ENCODE measurements around the gene SMURF1.

DNA sequence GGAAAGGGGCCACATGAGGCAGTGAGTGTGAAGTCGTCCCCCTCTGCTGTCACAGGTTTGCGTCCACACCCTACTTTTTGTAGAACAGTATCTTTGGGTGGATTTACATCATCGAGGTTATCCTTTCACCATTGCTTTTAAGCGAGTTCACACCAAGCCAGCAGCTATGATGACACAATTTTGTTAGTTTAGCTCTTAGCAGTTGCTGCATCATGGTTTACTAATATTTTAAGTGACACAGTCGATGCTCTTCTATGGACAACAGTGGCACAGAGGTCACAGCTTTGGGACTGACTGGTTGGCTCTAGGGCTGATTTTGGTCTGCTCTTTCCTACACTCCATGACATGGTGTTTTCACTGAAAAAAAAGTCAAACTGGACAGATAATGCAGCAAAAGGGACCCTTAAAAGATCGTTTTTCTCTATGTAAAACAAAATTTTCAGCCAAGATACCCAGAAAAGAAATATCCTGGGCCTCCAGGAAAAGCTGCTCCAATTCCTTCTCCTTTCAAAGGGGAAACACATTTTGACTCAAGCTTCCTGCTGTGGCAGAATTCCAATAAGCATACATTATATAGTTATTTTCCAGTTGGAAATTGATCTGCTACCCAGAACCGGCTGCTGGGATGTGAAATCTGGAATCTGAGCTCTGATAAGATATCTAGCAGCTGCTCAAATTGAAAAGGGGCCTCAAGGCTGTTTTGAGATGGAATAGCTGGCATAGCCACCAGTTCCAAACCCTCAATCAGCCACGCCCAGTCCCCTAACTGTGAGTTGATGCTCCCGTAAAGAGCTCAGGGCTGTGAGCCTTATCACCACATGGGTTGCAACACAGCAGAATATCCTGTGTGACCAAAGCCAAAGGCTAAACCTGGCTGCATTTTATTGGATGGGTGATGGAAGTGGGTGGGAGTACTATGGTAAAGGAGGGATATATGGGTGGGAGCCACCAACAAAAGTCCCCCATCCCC, 114.2 kb downstream of the SMURF1 start:
- TF ChIP-seq CTCF (IDR thresholded peaks at IDR 0.05; ENCODE audit: low read depth, low read length, missing input control) (no peak), SP1 (IDR thresholded peaks at IDR 0.05) (no peak), RAD21 (IDR thresholded peaks at IDR 0.05) (no peak), GABPA (IDR thresholded peaks at IDR 0.05 in 1 of 2, conservative IDR thresholded peaks at IDR 0.05 in 1 of 2) (no peak), JUND (IDR thresholded peaks at IDR 0.05) (no peak), YY1 (IDR thresholded peaks at IDR 0.05) (no peak), RXRA (IDR thresholded peaks at IDR 0.05) (no peak)
- TF ChIP-seq, protein P1, sequence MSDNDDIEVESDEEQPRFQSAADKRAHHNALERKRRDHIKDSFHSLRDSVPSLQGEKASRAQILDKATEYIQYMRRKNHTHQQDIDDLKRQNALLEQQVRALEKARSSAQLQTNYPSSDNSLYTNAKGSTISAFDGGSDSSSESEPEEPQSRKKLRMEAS (IDR thresholded peaks at IDR 0.05), result no peak
- TF ChIP-seq, protein P2, sequence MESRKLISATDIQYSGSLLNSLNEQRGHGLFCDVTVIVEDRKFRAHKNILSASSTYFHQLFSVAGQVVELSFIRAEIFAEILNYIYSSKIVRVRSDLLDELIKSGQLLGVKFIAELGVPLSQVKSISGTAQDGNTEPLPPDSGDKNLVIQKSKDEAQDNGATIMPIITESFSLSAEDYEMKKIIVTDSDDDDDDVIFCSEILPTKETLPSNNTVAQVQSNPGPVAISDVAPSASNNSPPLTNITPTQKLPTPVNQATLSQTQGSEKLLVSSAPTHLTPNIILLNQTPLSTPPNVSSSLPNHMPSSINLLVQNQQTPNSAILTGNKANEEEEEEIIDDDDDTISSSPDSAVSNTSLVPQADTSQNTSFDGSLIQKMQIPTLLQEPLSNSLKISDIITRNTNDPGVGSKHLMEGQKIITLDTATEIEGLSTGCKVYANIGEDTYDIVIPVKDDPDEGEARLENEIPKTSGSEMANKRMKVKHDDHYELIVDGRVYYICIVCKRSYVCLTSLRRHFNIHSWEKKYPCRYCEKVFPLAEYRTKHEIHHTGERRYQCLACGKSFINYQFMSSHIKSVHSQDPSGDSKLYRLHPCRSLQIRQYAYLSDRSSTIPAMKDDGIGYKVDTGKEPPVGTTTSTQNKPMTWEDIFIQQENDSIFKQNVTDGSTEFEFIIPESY (IDR thresholded peaks at IDR 0.05), result no peak
- TF ChIP-seq, protein P3, sequence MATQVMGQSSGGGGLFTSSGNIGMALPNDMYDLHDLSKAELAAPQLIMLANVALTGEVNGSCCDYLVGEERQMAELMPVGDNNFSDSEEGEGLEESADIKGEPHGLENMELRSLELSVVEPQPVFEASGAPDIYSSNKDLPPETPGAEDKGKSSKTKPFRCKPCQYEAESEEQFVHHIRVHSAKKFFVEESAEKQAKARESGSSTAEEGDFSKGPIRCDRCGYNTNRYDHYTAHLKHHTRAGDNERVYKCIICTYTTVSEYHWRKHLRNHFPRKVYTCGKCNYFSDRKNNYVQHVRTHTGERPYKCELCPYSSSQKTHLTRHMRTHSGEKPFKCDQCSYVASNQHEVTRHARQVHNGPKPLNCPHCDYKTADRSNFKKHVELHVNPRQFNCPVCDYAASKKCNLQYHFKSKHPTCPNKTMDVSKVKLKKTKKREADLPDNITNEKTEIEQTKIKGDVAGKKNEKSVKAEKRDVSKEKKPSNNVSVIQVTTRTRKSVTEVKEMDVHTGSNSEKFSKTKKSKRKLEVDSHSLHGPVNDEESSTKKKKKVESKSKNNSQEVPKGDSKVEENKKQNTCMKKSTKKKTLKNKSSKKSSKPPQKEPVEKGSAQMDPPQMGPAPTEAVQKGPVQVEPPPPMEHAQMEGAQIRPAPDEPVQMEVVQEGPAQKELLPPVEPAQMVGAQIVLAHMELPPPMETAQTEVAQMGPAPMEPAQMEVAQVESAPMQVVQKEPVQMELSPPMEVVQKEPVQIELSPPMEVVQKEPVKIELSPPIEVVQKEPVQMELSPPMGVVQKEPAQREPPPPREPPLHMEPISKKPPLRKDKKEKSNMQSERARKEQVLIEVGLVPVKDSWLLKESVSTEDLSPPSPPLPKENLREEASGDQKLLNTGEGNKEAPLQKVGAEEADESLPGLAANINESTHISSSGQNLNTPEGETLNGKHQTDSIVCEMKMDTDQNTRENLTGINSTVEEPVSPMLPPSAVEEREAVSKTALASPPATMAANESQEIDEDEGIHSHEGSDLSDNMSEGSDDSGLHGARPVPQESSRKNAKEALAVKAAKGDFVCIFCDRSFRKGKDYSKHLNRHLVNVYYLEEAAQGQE (IDR thresholded peaks at IDR 0.05), result no peak
